Panc1 (cell line): ENCODE results near the gene LRBA.

ENCODE experiments used
- POLR2AphosphoS5 ChIP-seq: IDR thresholded peaks from 2 replicates; pipeline ENCODE4 v1.6.1; 2012; ENCODE audit warnings: mild to moderate bottlenecking, low read depth, low read length, moderate library complexity
- REST ChIP-seq, 2 experiments: IDR thresholded peaks; 2 replicates each; pipeline ENCODE4 v1.6.1; 2011 to 2012; ENCODE audit warnings: low read depth in 2 of 2, control low read depth in 1 of 2, low read length in 1 of 2, mild to moderate bottlenecking in 1 of 2, moderate library complexity in 1 of 2; ENCODE audit not compliant: insufficient read depth in 1 of 2
- SIN3A ChIP-seq: IDR thresholded peaks from 2 replicates; pipeline ENCODE4 v1.6.1; 2012; ENCODE audit warnings: low read depth, mild to moderate bottlenecking, low read length, moderate library complexity, borderline replicate concordance; ENCODE audit not compliant: insufficient read depth
- TCF7L2 ChIP-seq: IDR thresholded peaks from 2 replicates; pipeline ENCODE4 v1.6.1; 2011; ENCODE audit warnings: mild to moderate bottlenecking, low read depth, low read length, inconsistent platforms
- TF ChIP-seq, protein P1 (sequence below): fragments of 450-650 bp; IDR thresholded peaks from 2 replicates; pipeline ENCODE4 v1.5.1; 2017; ENCODE audit warnings: mild to moderate bottlenecking

DNA sequence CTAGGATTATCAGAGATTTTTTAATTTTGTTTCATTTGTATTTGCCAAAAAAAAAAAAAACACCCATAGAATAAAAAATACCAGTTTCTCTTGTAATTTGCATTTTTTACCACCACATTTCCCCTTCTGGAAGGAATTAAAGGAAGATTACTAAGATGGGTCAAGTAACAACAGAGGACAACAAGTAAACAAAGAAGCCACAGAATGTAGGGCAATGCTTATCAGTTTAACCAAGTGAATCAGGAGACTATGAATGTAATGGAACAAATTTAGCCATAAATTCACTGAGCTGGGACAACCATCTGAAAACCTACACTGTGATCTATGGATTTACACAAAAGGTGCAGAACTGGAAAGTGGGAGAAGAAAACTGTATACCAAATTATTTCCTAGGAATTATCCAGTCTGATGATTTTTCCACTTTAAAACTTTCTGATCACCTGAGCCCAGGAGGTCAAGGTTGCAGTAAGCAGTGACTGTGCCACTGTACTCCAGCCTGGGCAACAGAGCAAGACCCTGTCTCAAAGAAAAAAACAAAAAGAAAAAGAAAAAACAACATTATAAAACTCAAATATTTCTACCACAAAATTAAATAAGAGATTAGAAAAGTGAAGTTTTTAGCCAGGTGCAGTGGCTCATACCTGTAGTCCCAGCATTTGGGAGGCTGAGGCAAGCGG lies 32.4 kb downstream of the LRBA start:
- TF ChIP-seq, protein P1, sequence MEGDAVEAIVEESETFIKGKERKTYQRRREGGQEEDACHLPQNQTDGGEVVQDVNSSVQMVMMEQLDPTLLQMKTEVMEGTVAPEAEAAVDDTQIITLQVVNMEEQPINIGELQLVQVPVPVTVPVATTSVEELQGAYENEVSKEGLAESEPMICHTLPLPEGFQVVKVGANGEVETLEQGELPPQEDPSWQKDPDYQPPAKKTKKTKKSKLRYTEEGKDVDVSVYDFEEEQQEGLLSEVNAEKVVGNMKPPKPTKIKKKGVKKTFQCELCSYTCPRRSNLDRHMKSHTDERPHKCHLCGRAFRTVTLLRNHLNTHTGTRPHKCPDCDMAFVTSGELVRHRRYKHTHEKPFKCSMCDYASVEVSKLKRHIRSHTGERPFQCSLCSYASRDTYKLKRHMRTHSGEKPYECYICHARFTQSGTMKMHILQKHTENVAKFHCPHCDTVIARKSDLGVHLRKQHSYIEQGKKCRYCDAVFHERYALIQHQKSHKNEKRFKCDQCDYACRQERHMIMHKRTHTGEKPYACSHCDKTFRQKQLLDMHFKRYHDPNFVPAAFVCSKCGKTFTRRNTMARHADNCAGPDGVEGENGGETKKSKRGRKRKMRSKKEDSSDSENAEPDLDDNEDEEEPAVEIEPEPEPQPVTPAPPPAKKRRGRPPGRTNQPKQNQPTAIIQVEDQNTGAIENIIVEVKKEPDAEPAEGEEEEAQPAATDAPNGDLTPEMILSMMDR: no peak
- TF ChIP-seq TCF7L2: no peak
- TF ChIP-seq POLR2AphosphoS5: no peak
- no peak for TF ChIP-seq REST (IDR thresholded peaks at IDR 0.05; ENCODE audit: insufficient read depth in 1 of 2, low read depth in 2 of 2, low read length in 1 of 2)
- TF ChIP-seq SIN3A: no peak
